Cardiac septum (tissue), 1 donor: ENCODE measurements around the gene TMEM145. TPM values are rescaled to one million over a fixed set of nuclear protein-coding genes. Genes with fewer than 3 reads are reported as not detected.
"Not testable (repeated sequence)": the region's sequence is repeated elsewhere in the genome, so short reads cannot be mapped to it uniquely, and the experiment has no call there.

ENCODE experiments used
- DNase-seq: peaks from one replicate; pipeline ENCODE4 v3.0.0-alpha.2; 2020; ENCODE audit warnings: low spot score
- intact Hi-C: fragments of 100-400 bp; cut with DNase I; formaldehyde crosslinking; loops from one replicate; pipeline ENCODE4 v1.14.0; 2022
- long read RNA-seq: library from polyadenylated mRNA; unstranded; transcript quantifications from one replicate; pipeline ENCODE4 v2.0.0, GENCODE V29; 2021
- total RNA-seq: library from RNA; stranded (reverse); fragmentation: NEBNext Ultra II Directional; extraction: Animal tissue kit (Norgen Biotek cat#: 25700); gene quantifications from one replicate; pipeline ENCODE4 v1.2.1, GENCODE V29; 2021
- donor health status: DM: no; HTN: no; CAD: no.

The TMEM145 gene
- 0.24 TPM for total RNA-seq
- long read RNA-seq = 0 reads

- intact Hi-C loops = no loop called here
- DNase-seq = no peak
These were observed at the start of gene TMEM145 for GRCh38 chr19:42313096-42313839. TSS of gene TMEM145 (plus strand) at chr19:42313309. CDS start at chr19:42313377, 68 bp downstream.

DNA sequence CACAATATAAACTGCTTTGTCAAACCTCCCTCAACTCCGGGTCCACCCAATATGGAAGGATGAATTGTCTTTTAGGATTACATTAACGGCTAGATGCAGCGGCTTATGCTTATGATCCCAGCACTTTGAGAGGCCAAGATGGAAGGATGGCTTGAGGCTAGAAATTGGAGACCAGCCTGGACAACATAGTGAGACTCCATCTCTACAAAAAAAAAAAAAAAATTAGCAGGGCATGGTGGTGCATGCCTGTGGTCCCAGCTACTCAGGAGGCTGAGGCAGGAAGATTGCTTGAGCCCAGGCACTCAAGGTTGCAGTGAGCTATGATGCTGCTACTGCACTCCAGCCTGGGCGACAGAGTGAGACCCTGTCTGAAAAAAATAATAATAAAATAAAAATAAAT, 47.0 kb upstream of the TMEM145 start:
- DNase-seq, intact Hi-C loops: not testable (repeated sequence)

- intact Hi-C loops = loop anchor here (1.0 kb wide), 1 partner anchor 11 kb away; no protein-coding TSS in a partner anchor
- DNase-seq = not testable (repeated sequence)
These were observed 46.0 kb upstream of the TMEM145 start for GRCh38 chr19:42266928-42267603.

DNA sequence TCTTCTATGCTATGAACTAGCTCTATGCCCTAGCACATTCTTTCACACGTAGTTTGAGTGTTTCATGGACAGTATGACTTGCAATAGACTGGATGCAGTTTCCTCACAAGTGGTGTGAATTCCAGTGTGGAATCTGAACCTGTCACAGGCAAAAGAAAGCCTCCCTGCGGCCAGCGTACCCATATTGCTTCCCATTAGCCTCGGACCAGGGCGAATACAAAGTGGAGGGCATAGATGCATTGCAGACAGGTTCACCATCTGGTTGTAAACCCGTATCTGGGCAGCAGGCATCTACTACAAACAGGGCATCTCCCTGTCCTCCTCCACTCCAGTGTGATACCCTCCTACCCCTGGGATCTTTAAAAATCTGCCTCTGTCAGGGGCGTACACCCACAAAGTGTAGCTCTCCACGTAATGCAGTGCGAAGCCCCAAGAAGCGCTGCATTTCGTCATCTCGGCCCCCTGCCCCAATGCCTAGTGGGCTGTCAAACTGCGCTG, 45.4 kb upstream of the TMEM145 start:
- no peak for DNase-seq
- intact Hi-C loops = loop anchor here (1.0 to 2.0 kb wide), 2 partner anchors 11 to 15 kb away; no protein-coding TSS in a partner anchor

GRCh38 chr19:42268142-42268703, 44.9 kb upstream of the TMEM145 start:
- intact Hi-C loops = loop anchor here (2.0 kb wide), 1 partner anchor 15 kb away; no protein-coding TSS in a partner anchor
- DNase-seq = peak; percentile 99

DNA sequence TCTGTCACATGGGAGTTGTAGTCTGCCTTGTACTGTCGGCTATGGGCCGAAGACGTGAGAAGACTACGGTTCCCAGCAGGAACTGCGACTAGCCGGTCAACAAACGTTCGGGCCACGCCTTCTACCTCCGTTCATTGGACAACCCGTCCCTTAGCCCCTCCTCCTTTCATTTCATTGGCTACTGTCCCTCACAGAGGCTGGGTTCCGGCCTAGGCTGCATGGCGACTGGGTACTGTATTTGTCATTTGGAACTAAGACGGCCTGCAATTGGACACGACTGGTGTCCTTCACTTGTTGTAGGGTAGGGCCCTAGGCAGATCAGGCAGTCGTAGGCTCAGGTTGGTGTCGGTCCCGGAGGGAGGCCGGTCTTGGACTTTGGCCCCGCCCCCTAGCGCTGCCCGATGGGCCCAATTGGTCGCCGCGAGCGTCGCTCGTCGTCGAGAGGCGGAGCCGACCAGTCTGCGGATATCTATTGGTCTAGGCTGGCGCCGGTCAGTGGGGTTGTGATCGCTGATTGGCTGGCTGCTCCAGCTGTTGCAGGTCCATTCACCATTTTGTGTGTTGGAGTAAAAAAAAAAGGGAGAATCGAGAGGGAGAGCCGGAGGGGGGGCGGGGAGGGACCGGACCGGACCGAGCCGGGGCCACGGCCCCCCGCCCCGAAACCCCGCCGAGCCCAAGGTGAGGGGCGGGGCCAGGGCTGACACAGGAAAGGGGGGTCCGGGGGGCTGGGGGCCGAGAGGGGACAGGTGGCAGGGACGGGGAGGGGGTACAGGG, 44.2 kb upstream of the TMEM145 start, which contains the start of gene CIC:
Gene CIC (plus strand): TSS at position 549 of the 774 bp plus-strand sequence. CDS start 2,532 bp downstream, outside the sequence.
- intact Hi-C loops = loop anchor here (2.0 kb wide), 1 partner anchor 14 kb away; no protein-coding TSS in a partner anchor
- DNase-seq = peak; percentile 100

DNA sequence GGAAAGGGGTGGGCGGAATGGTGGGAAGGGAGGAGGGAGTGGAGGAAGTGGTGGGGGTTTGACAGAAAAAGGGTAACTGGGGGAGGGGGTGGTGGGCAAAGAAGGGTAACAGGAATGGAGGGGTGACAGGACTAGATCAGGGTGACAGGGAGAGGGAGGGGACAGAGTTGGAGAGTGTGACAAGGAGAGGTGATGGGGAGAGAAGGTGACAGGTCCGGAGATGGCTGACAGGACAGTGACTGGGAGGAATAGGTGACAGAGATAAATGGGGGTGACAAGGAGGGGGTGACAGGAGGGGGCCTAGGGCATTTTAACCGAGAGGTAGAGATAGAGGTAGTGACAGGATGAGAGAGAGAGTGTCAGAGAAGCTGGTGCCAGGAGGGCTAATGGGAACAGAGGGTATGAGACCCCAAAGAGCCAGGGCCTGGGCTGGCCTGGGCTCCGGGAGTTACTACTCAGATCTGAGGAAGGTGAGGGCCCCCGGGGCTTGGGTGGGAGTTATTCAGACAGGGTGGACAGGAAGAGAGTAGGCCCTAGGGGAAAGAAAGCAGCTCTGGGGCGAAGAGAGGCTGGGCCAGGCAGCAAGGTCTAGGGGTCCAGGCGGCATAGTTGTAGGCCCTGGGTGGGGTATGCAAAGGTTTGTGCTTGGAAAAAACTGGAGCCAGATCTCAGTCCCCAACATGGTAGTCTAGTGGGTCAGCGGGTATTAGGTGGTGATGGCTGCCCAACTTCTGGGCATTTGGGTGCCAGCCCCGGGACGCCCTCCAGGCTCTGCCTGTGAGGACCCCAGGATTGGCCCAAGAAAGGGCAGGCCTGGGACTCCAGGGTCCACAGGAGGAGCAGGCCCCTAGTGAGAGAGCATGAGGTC, 43.4 kb upstream of the TMEM145 start:
- intact Hi-C loops = loop anchor here (2.0 kb wide), 1 partner anchor 13 kb away; no protein-coding TSS in a partner anchor

GRCh38 chr19:42270346-42271044, 42.6 kb upstream of the TMEM145 start:
- DNase-seq = peak; percentile 81
- intact Hi-C loops = no loop called here

More for the DNA sequence above, 43.4 kb upstream of the TMEM145 start:
- DNase-seq = no peak

DNA sequence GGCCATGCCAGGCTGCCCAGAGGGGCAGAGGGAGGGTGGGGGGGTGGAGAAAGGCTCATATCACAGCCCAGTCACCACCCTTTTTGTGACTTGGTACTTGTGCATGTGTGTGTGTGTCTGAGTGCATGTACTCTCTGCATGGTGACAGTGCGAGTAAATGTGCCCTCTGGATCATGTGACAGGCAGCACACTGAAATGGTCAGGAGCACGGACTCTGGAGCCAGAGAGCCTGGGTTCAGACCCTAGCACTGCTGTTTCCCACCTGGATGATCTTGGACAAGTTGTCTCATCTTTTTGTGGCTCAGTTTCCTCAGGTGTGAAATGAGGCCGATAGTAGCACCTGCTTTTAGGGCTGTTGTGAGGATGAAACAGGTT, 42.1 kb upstream of the TMEM145 start:
- no peak for DNase-seq
- intact Hi-C loops = no loop called here

DNA sequence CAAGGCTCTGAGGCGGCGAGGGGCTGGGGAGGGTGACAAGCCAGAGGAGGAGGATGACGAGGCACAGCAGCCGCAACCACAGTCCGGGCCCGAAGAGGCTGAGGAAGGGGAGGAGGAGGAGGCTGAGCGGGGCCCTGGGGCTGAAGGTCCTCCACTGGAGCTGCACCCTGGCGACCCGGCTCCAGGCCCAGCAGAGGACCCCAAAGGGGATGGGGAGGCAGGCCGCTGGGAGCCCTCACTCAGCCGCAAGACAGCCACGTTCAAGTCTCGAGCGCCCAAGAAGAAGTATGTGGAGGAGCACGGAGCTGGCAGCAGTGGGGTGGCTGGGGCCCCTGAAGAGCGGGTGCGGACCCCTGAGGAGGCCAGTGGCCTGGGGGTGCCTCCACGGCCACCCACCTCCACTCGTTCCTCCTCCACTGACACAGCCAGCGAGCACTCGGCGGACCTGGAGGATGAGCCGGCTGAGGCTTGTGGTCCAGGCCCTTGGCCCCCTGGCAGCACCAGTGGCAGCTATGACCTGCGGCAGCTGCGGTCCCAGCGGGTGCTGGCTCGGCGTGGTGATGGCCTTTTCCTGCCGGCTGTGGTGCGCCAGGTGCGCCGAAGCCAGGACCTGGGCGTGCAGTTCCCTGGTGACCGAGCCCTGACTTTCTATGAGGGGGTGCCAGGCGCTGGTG, 41.1 kb upstream of the TMEM145 start:
- intact Hi-C loops = no loop called here
- DNase-seq = no peak

- intact Hi-C loops = no loop called here
- DNase-seq = no peak
These were observed 40.6 kb upstream of the TMEM145 start for GRCh38 chr19:42272535-42272897.

DNA sequence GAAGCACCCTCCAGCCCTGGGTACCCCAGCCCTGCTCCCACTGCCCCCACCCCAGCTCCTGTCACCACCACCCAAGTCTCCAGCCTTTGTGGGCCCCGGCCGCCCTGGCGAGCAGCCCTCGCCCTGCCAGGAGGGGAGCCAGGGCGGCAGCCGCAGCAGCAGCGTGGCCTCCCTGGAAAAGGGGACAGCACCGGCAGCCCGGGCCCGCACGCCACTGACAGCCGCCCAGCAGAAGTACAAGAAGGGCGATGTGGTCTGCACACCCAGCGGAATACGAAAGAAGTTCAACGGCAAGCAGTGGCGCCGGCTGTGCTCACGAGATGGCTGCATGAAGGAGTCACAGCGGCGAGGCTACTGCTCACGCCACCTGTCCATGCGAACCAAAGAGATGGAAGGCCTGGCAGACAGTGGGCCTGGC, 40.1 kb upstream of the TMEM145 start:
- DNase-seq = no peak
- intact Hi-C loops = no loop called here

GRCh38 chr19:42273407-42274064, 39.6 kb upstream of the TMEM145 start:
- intact Hi-C loops = no loop called here
- no peak for DNase-seq

GRCh38 chr19:42274065-42274682, 38.9 kb upstream of the TMEM145 start:
- DNase-seq = no peak
- intact Hi-C loops = no loop called here

- intact Hi-C loops = no loop called here
These were observed 38.0 kb upstream of the TMEM145 start for GRCh38 chr19:42275103-42275502.

DNA sequence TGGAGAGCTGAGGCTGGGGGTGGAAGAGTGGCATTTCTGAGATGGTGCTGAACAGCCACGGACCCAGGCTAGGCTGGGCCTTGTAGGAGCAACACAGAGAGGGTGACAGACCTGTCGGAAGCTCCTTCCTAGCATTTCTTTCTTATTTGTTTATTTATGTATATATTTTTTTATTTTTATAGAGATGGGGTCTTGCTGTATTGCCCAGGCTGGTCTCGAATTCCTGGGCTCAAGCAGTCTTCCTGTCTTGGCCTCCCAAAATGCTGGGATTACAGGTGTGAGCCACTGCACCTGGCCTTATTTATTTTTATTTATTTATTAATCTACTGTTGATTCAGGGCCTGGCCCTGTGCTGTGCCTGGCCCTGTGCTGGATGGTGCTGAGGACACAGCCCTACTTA, 37.6 kb upstream of the TMEM145 start:
- intact Hi-C loops = no loop called here
- DNase-seq = no peak

More at GRCh38 chr19:42275103-42275502, 38.0 kb upstream of the TMEM145 start:
- DNase-seq = no peak
